DND-41 (cell line): ENCODE measurements around the gene TBC1D9.

Source experiments
- ATAC-seq: fragments of 200-7000 bp; cut with Tn5 transposase; 3 replicates; pipeline ENCODE4 v1.9.1; 2021; ENCODE audit warnings: low read depth; ENCODE audit not compliant: insufficient read depth
- DNase-seq: peaks from one replicate; pipeline ENCODE4 v3.0.0-alpha.2; 2020
- H2AFZ ChIP-seq: 2 replicates; pipeline ENCODE4 v1.6.0; 2012; ENCODE audit warnings: low read depth, low read length
- H3K27ac ChIP-seq: 2 replicates; pipeline ENCODE4 v1.5.1; 2012; ENCODE audit warnings: low read length, inconsistent platforms
- H3K27me3 ChIP-seq: fragments of 200-600 bp; sonication (generic); 2 replicates; pipeline ENCODE4 v1.6.0; 2012; ENCODE audit warnings: low read length, mild to moderate bottlenecking, inconsistent platforms; ENCODE audit not compliant: insufficient read depth, poor library complexity
- H3K36me3 ChIP-seq: 2 replicates; pipeline ENCODE4 v1.5.1; 2012; ENCODE audit warnings: low read length, inconsistent platforms; ENCODE audit not compliant: insufficient read depth
- H3K4me1 ChIP-seq: 2 replicates; pipeline ENCODE4 v1.5.1; 2012; ENCODE audit warnings: mild to moderate bottlenecking, low read length; ENCODE audit not compliant: insufficient read depth
- H3K4me2 ChIP-seq: 2 replicates; pipeline ENCODE4 v1.6.0; 2012; ENCODE audit warnings: mild to moderate bottlenecking, moderate library complexity, low read length, inconsistent platforms; ENCODE audit not compliant: insufficient read depth
- H3K4me3 ChIP-seq, 2 experiments: fragments of 200-600 bp in 1 of 2; shearing (Covaris generic) in 1 of 2; 2 replicates each; pipeline ENCODE4 v1.5.1; 2012 to 2016; ENCODE audit warnings: inconsistent platforms in 2 of 2, low read length in 2 of 2, mild to moderate bottlenecking in 2 of 2, low read depth in 1 of 2, moderate library complexity in 1 of 2
- H3K79me2 ChIP-seq: 2 replicates; pipeline ENCODE4 v1.6.0; 2012; ENCODE audit warnings: low read length, inconsistent platforms; ENCODE audit not compliant: insufficient read depth
- H3K9ac ChIP-seq: 2 replicates; pipeline ENCODE4 v1.6.0; 2012; ENCODE audit warnings: low read depth, mild to moderate bottlenecking, inconsistent platforms, low read length, moderate library complexity
- H3K9me3 ChIP-seq: 2 replicates; pipeline ENCODE4 v1.5.1; 2012; ENCODE audit warnings: low read length, moderate library complexity, mild to moderate bottlenecking, inconsistent platforms; ENCODE audit not compliant: insufficient read depth, severe bottlenecking
- H4K20me1 ChIP-seq: 2 replicates; pipeline ENCODE4 v1.6.0; 2012; ENCODE audit warnings: low read length; ENCODE audit not compliant: insufficient read depth
- CTCF ChIP-seq: IDR thresholded peaks from 2 replicates; pipeline ENCODE4 v1.5.1; 2012; ENCODE audit warnings: borderline replicate concordance, low read length, moderate library complexity, mild to moderate bottlenecking; ENCODE audit not compliant: poor library complexity, severe bottlenecking; ENCODE audit errors: extremely low read depth
- EZH2 ChIP-seq: IDR thresholded peaks from 3 replicates; pipeline ENCODE4 v1.6.1; 2012; ENCODE audit warnings: borderline replicate concordance, low read depth, mild to moderate bottlenecking, moderate library complexity, low read length, inconsistent platforms; ENCODE audit not compliant: severe bottlenecking

TBC1D9 gene

DNA sequence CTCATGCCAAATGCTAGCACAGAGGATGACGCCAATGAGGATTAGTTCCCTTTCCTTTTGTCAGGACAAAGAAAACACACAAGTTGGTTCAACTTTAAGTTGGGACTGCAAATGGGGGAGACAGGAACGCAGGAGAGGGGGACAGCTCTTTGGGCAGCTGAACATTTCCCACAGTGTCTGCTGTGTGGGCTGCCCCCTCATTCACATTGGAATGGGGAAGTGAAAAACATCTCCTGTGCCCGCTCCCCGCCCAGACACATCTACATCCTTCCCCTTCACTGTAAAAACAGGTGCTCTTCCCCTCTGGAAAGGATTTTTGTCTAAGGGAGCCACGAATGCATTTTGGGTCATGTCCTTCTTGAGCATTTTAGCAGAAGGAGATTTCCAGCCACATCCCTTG lies 44.5 kb upstream of the TBC1D9 start:
- Histone ChIP-seq H3K27me3 (no peaks in the 10 kb centered on the region), H4K20me1 (no peaks in the 10 kb centered on the region), H3K4me3 (no peak overlapping the region), H3K4me2 (no peak overlapping the region), H2AFZ (no peak overlapping the region), H3K36me3 (no peaks in the 10 kb centered on the region), H3K9me3 (no peaks in the 10 kb centered on the region), H3K9ac (no peak overlapping the region), H3K4me1 (no peaks in the 10 kb centered on the region), H3K27ac (no peak overlapping the region), H3K79me2 (no peaks in the 10 kb centered on the region)
- no peak for DNase-seq
- no peak for TF ChIP-seq CTCF
- no peak for TF ChIP-seq EZH2
- no peak for ATAC-seq

- Histone ChIP-seq H3K4me2 (no peak overlapping the region), H3K36me3 (no peaks in the 10 kb centered on the region), H3K4me3 (no peak overlapping the region), H3K27ac (no peak overlapping the region), H3K9me3 (no peaks in the 10 kb centered on the region), H3K79me2 (no peaks in the 10 kb centered on the region), H4K20me1 (no peaks in the 10 kb centered on the region), H3K9ac (no peak overlapping the region), H3K27me3 (no peaks in the 10 kb centered on the region), H2AFZ (no peak overlapping the region), H3K4me1 (no peaks in the 10 kb centered on the region)
- no peak for TF ChIP-seq CTCF
- TF ChIP-seq EZH2 = no peak
- DNase-seq (no peak), ATAC-seq (no peak)
Measured at GRCh38 chr4:140799686-140800225, 43.6 kb upstream of the TBC1D9 start.

- no peak overlapping the region for H3K27ac ChIP-seq
- no peaks in the 10 kb centered on the region for H3K4me1 ChIP-seq
- no peak overlapping the region for H3K9ac ChIP-seq
- no peak overlapping the region for H2AFZ ChIP-seq
- H3K79me2 ChIP-seq = no peaks in the 10 kb centered on the region
- no peak for ATAC-seq
- H3K9me3 ChIP-seq = peaks cover 4% of the 10 kb centered on the region
- DNase-seq = no peak
- TF ChIP-seq CTCF (no peak), EZH2 (no peak)
- no peaks in the 10 kb centered on the region for H3K36me3 ChIP-seq
- H3K27me3 ChIP-seq = no peaks in the 10 kb centered on the region
- H4K20me1 ChIP-seq = no peaks in the 10 kb centered on the region
- H3K4me3 ChIP-seq = no peak overlapping the region
- no peak overlapping the region for H3K4me2 ChIP-seq
Measured at GRCh38 chr4:140793291-140793690, 37.1 kb upstream of the TBC1D9 start.

- Histone ChIP-seq H3K27me3 (no peaks in the 10 kb centered on the region), H2AFZ (no peak overlapping the region), H4K20me1 (no peaks in the 10 kb centered on the region), H3K9ac (no peak overlapping the region), H3K27ac (no peak overlapping the region), H3K79me2 (no peaks in the 10 kb centered on the region), H3K4me2 (no peak overlapping the region), H3K4me1 (no peaks in the 10 kb centered on the region), H3K9me3 (peaks cover 5% of the 10 kb centered on the region), H3K4me3 (no peak overlapping the region), H3K36me3 (no peaks in the 10 kb centered on the region)
- TF ChIP-seq CTCF (no peak), EZH2 (no peak)
- DNase-seq (no peak), ATAC-seq (no peak)
Measured at GRCh38 chr4:140790765-140791164, 34.6 kb upstream of the TBC1D9 start.
